Transverse colon (tissue), 3 donors: ENCODE data around the gene TTC12.

ENCODE experiments used
- CTCF ChIP-seq, 5 experiments: fragments of 200-600 bp in 3 of 5; fragments of 450-650 bp in 2 of 5; sonication (generic) in 3 of 5; IDR thresholded peaks; 1 replicate in 2 of 5; 2 replicates in 3 of 5; pipeline ENCODE4 v1.5.1; 2016 to 2017; ENCODE audit warnings: antibody characterized with exemption in 5 of 5, inconsistent platforms in 3 of 5, mild to moderate bottlenecking in 2 of 5, moderate library complexity in 1 of 5
- POLR2A ChIP-seq: fragments of 450-650 bp; IDR thresholded peaks from one replicate; pipeline ENCODE4 v1.6.1; 2016; ENCODE audit warnings: antibody characterized with exemption, mild to moderate bottlenecking, moderate library complexity

- TF ChIP-seq CTCF (IDR thresholded peaks at IDR 0.05) (no peak), POLR2A (no peak)
Measured at GRCh38 chr11:113397821-113398220, 83.4 kb downstream of the TTC12 start.
